Measurements from ENCODE around the gene NEU4.

GRCh38 chr2:241788135-241788534 lies 20.9 kb upstream of the NEU4 start:
- no peak for TF ChIP-seq POLR2A (IDR thresholded peaks at IDR 0.05)
- TF ChIP-seq, protein P1, sequence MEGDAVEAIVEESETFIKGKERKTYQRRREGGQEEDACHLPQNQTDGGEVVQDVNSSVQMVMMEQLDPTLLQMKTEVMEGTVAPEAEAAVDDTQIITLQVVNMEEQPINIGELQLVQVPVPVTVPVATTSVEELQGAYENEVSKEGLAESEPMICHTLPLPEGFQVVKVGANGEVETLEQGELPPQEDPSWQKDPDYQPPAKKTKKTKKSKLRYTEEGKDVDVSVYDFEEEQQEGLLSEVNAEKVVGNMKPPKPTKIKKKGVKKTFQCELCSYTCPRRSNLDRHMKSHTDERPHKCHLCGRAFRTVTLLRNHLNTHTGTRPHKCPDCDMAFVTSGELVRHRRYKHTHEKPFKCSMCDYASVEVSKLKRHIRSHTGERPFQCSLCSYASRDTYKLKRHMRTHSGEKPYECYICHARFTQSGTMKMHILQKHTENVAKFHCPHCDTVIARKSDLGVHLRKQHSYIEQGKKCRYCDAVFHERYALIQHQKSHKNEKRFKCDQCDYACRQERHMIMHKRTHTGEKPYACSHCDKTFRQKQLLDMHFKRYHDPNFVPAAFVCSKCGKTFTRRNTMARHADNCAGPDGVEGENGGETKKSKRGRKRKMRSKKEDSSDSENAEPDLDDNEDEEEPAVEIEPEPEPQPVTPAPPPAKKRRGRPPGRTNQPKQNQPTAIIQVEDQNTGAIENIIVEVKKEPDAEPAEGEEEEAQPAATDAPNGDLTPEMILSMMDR (IDR thresholded peaks at IDR 0.05), result no peak
